Activated naive CD4-positive, alpha-beta T cell treated with Interleukin-2 at 50 U/mL for 16 hours (primary cell): ENCODE data around the gene KCNE4.

Source experiments
- DNase-seq: peaks from one replicate; pipeline ENCODE4 v3.0.0-alpha.2; 2020

The KCNE4 gene

DNA sequence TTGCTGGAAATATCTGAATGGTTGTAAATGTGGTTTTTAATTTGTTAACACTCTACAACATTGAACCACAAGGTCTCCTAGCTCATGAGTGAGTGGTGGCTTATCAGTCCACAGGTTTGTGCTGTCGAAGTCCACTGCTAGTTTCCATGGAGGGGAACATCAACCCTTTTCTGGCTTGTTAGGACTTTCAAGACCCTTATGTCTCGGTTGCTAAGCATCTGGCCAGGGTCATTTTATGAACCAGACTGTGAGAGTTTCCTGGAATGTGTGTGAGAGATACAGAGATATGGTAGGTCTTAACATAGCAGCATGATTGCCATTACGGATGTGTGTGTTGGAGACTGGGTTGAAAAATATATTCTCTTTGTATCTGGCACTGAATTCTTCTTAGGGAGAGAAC lies 36.9 kb downstream of the KCNE4 start:
- no peak for DNase-seq

DNA sequence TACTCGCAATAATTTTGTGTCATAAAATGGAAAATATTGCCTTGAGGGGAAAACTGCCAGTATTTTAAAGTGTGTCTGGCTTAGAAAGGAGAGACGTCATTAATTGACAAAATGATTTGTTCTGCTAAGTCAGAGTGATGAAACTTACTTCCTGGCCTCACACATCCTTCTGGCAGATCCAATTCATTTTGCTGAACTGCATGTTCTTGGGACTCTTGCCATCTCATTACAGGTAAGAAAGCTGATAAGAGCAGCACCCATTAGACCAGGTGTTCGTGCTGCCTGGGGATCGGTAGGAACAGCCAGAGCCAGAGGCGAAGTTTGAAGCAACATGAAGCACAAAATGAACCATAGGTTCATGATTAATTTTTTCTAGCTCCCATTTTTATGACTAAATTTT lies 38.0 kb downstream of the KCNE4 start:
- DNase-seq, result no peak

GRCh38 chr2:223090540-223091235 lies 38.7 kb downstream of the KCNE4 start:
- no peak for DNase-seq

- DNase-seq, result no peak
These were observed 40.7 kb downstream of the KCNE4 start for GRCh38 chr2:223092667-223093066.

- DNase-seq, result no peak
These were observed 41.6 kb downstream of the KCNE4 start for GRCh38 chr2:223093436-223094241.

- no peak for DNase-seq
These were observed 43.2 kb downstream of the KCNE4 start for GRCh38 chr2:223095207-223095606.

- DNase-seq, result no peak
These were observed 44.4 kb downstream of the KCNE4 start for GRCh38 chr2:223096235-223096970.

- no peak for DNase-seq
These were observed 45.9 kb downstream of the KCNE4 start for GRCh38 chr2:223097888-223098383.

DNA sequence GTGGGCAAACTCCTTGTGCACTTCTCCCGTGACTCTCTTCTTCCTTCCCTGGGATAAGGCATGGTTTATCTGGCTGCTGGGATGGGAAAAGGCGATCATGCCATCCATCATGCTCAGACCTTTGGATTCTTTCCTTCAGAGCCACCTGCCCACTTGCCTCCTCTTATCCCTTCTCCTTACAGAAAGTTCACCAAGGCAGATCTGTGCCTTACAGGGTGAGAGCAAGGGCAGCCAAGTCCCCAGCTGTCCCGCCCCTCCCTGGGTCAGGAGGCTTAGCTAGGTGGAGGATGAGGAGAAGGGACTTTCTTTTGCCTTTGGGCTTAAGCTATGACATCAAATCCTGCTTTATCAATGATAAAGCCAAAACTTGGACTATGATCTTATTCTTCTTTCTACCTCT lies 47.6 kb downstream of the KCNE4 start:
- no peak for DNase-seq

DNA sequence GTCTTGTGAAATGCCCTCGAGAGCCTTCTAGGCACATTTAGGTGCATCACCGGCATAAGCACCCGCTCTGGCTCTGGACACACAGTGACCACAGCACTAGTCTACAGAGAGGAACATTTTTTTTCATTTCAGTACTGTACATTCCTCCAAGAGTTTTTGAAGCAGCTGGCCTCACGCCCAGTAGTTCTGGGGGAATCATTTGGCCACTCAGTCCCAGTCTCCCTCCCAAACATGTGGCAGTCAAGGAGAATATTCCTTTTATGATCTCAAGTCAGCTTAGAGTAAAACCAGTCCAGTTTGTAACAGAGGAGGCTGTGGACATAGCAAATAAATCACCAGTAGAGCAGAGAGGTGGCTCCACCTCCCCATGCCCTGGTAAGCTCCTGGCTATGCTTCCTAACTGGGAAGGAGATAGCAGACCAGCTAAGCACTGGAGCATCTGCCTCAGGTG lies 48.1 kb downstream of the KCNE4 start:
- DNase-seq, result no peak

- DNase-seq, result no peak
These were observed 49.5 kb downstream of the KCNE4 start for GRCh38 chr2:223101340-223102039.

DNA sequence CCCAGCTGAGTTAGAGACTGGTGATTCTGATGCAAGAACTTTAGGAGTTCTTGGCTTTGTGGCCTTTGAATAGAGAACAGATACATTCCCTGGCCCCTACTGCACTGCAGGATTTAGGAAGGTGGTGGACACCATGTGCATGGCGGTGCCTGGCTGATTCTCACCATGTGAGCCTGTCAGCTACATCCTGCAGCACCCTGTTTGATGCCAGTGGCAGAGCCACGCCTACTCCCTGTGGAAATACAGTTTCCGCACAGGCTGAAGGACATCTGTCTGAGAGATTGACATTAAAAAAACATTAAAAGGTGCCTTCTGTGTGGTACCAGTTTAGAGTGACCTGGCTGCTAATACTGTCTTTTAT lies 50.0 kb downstream of the KCNE4 start:
- no peak for DNase-seq

- DNase-seq, result no peak
These were observed 50.5 kb downstream of the KCNE4 start for GRCh38 chr2:223102450-223102849.

DNA sequence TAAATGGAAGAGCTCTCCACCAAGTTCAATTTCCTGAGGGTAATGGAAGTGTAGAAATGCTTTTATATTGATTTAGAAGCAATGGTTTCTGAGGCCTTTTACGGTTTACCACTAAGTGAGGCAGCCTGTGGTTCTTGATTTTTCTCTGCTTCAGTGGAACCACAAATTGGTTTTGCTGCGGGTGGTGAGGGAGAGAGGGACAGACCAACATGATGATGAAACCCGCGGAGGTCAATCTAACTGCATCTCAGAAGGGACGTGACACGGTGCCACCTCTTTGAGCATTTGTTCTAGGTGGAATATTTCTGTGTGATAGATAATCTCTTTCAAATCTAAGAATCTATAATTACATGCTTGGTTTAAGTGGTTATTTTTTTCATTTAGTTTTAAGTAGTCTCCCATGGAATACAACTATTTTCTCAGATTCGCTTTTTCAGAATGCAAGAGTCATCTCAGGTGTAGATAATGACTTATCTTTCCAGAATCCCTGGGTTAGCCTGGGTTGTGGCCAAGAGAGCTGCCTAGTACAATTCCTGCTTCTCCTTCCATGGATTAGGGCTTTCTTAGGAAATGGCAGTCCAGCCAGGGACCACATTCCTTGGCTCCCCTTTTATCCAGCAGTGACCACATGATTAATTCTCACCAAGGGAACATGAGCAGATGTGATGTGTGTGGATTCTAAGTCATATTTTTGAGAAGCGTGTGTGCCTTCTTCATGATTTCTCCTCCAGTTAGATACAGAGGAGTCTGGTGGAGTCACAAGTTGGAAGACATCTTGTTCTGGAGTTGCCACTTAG lies 52.5 kb downstream of the KCNE4 start:
- no peak for DNase-seq
